ENCODE results near the gene FBXO44.

- peak; percentile 76 for TF ChIP-seq ZFX (IDR thresholded peaks at IDR 0.05)
- TF ChIP-seq YY1 (IDR thresholded peaks at IDR 0.05; ENCODE audit: extremely low read depth, insufficient replicate concordance, low read depth, low read length), result no peak
- TF ChIP-seq, protein P1, sequence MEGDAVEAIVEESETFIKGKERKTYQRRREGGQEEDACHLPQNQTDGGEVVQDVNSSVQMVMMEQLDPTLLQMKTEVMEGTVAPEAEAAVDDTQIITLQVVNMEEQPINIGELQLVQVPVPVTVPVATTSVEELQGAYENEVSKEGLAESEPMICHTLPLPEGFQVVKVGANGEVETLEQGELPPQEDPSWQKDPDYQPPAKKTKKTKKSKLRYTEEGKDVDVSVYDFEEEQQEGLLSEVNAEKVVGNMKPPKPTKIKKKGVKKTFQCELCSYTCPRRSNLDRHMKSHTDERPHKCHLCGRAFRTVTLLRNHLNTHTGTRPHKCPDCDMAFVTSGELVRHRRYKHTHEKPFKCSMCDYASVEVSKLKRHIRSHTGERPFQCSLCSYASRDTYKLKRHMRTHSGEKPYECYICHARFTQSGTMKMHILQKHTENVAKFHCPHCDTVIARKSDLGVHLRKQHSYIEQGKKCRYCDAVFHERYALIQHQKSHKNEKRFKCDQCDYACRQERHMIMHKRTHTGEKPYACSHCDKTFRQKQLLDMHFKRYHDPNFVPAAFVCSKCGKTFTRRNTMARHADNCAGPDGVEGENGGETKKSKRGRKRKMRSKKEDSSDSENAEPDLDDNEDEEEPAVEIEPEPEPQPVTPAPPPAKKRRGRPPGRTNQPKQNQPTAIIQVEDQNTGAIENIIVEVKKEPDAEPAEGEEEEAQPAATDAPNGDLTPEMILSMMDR (IDR thresholded peaks at IDR 0.05 in 2 of 3, conservative IDR thresholded peaks at IDR 0.05 in 1 of 3; ENCODE audit: borderline replicate concordance in 1 of 3, insufficient read depth in 1 of 3, low read depth in 2 of 3, low read length in 2 of 3), result no peak
- TF ChIP-seq, protein P2, sequence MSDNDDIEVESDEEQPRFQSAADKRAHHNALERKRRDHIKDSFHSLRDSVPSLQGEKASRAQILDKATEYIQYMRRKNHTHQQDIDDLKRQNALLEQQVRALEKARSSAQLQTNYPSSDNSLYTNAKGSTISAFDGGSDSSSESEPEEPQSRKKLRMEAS (IDR thresholded peaks at IDR 0.05), result no peak
Observed at GRCh38 chr1:11654939-11655808, 497 bp downstream of the FBXO44 start.
